ENCODE data around the gene YWHAE.

GRCh38 chr17:1434150-1434549, 34.1 kb upstream of the YWHAE start:
- TF ChIP-seq POLR2AphosphoS5 (IDR thresholded peaks at IDR 0.05; ENCODE audit: low read depth, low read length) = no peak
- TF ChIP-seq REST (IDR thresholded peaks at IDR 0.05; ENCODE audit: insufficient read depth in 1 of 2, low read depth in 2 of 2, low read length in 2 of 2) = no peak
- no peak for TF ChIP-seq TAF1 (IDR thresholded peaks at IDR 0.05; ENCODE audit: borderline replicate concordance, insufficient read depth, low read length)
- TF ChIP-seq SIN3A (IDR thresholded peaks at IDR 0.05; ENCODE audit: borderline replicate concordance, insufficient read depth, low read length) = no peak

Data from PFSK-1 (cell line).